Measurements from ENCODE around the gene CAB39. TPM values are rescaled to one million over a fixed set of nuclear protein-coding genes. Genes with fewer than 3 reads are reported as not detected.

The CAB39 gene
- total RNA-seq, 4 donors from 2014 or later = 73.6 to 105 (median 83.9) TPM

- peak overlapping the region in 2 of 4 donors; percentile 8 to 42 for H3K27ac ChIP-seq (replicated peaks in 1 of 4)
- H3K9me3 ChIP-seq = no peaks in the 10 kb centered on the region
- DNase-seq (ENCODE audit: extremely low spot score) = no peak
- peaks cover 10 to 71% (median 46%) of the 10 kb centered on the region in 4 donors for H3K36me3 ChIP-seq
- H3K4me3 ChIP-seq = no peak overlapping the region
- H3K27me3 ChIP-seq = no peaks in the 10 kb centered on the region
- intact Hi-C loops (cut with DNase I) = no loop called here
- TF ChIP-seq POLR2AphosphoS5 (IDR thresholded peaks at IDR 0.05) = no peak
- TF ChIP-seq CTCF (IDR thresholded peaks at IDR 0.05) = no peak
- no peak for TF ChIP-seq EP300 (IDR thresholded peaks at IDR 0.05)
- no peak for TF ChIP-seq POLR2A (IDR thresholded peaks at IDR 0.05; ENCODE audit: low read depth)
- WGBS = 71% methylated on average over 6 of the region's 6 CpGs
- peaks cover 0 to 27% (median 14%) of the 10 kb centered on the region in 4 donors for H3K4me1 ChIP-seq
Observed at GRCh38 chr2:230812033-230812432, 99.4 kb downstream of the CAB39 start.

GRCh38 chr2:230814616-230815015 lies 102.0 kb downstream of the CAB39 start:
- intact Hi-C loops (cut with DNase I) = no loop called here
- Histone ChIP-seq H3K4me1 (peaks cover 0 to 17% (median 15%) of the 10 kb centered on the region in 4 donors), H3K9me3 (no peaks in the 10 kb centered on the region), H3K27me3 (no peaks in the 10 kb centered on the region), H3K36me3 (peaks cover 23 to 88% (median 63%) of the 10 kb centered on the region in 4 donors), H3K27ac (replicated peaks in 1 of 4) (no peak overlapping the region), H3K4me3 (no peak overlapping the region)
- TF ChIP-seq POLR2AphosphoS5 (IDR thresholded peaks at IDR 0.05) = no peak
- peak in 2 of 3 experiments; percentile 14 to 28 for TF ChIP-seq CTCF (IDR thresholded peaks at IDR 0.05)
- no peak for DNase-seq (ENCODE audit: extremely low spot score)
- 77% methylated on average over 2 of the region's 2 CpGs for WGBS

GRCh38 chr2:230815088-230815487 lies 102.4 kb downstream of the CAB39 start:
- Histone ChIP-seq H3K4me3 (no peak overlapping the region), H3K9me3 (no peaks in the 10 kb centered on the region), H3K27ac (replicated peaks in 1 of 4) (no peak overlapping the region), H3K4me1 (peaks cover 0 to 17% (median 14%) of the 10 kb centered on the region in 4 donors), H3K36me3 (peaks cover 23 to 88% (median 65%) of the 10 kb centered on the region in 4 donors), H3K27me3 (no peaks in the 10 kb centered on the region)
- WGBS = 77% methylated on average over 3 of the region's 3 CpGs
- intact Hi-C loops (cut with DNase I) = no loop called here
- no peak for DNase-seq (ENCODE audit: extremely low spot score)
- TF ChIP-seq CTCF (IDR thresholded peaks at IDR 0.05) (no peak), POLR2A (IDR thresholded peaks at IDR 0.05; ENCODE audit: low read depth) (no peak), POLR2AphosphoS5 (IDR thresholded peaks at IDR 0.05) (no peak)

GRCh38 chr2:230816735-230817134 lies 104.1 kb downstream of the CAB39 start:
- Histone ChIP-seq H3K27me3 (no peaks in the 10 kb centered on the region), H3K4me1 (peaks cover 0 to 11% (median 9%) of the 10 kb centered on the region in 4 donors), H3K4me3 (no peak overlapping the region), H3K36me3 (peaks cover 23 to 78% (median 56%) of the 10 kb centered on the region in 4 donors), H3K27ac (replicated peaks in 1 of 4) (no peak overlapping the region), H3K9me3 (no peaks in the 10 kb centered on the region)
- TF ChIP-seq CTCF (IDR thresholded peaks at IDR 0.05) (no peak), POLR2A (IDR thresholded peaks at IDR 0.05; ENCODE audit: low read depth) (no peak), EP300 (IDR thresholded peaks at IDR 0.05) (no peak), POLR2AphosphoS5 (IDR thresholded peaks at IDR 0.05) (no peak)
- intact Hi-C loops (cut with DNase I) = no loop called here
- DNase-seq (ENCODE audit: extremely low spot score) = no peak
- WGBS = 73% methylated on average over 7 of the region's 7 CpGs

- no peak for DNase-seq (ENCODE audit: extremely low spot score)
- no peak overlapping the region for H3K27ac ChIP-seq (replicated peaks in 1 of 4)
- no peaks in the 10 kb centered on the region for H3K9me3 ChIP-seq
- H3K4me1 ChIP-seq = peaks cover 0 to 10% (median 9%) of the 10 kb centered on the region in 4 donors
- H3K36me3 ChIP-seq = peaks cover 21 to 66% (median 38%) of the 10 kb centered on the region in 4 donors
- intact Hi-C loops (cut with DNase I) = no loop called here
- no peak for TF ChIP-seq POLR2A (IDR thresholded peaks at IDR 0.05; ENCODE audit: low read depth)
- no peak for TF ChIP-seq POLR2AphosphoS5 (IDR thresholded peaks at IDR 0.05)
- no peak for TF ChIP-seq EP300 (IDR thresholded peaks at IDR 0.05)
- no peak for TF ChIP-seq CTCF (IDR thresholded peaks at IDR 0.05)
- no peak overlapping the region for H3K4me3 ChIP-seq
- 95% methylated on average over 1 of the region's 1 CpG for WGBS
- H3K27me3 ChIP-seq = peaks cover 0 to 3% (median 0%) of the 10 kb centered on the region in 4 donors
Observed at GRCh38 chr2:230819433-230819832, 106.8 kb downstream of the CAB39 start.
